Measurements from ENCODE around the gene ZNF526. TPM values are rescaled to one million over a fixed set of nuclear protein-coding genes. Genes with fewer than 3 reads are reported as not detected.
"Not testable (repeated sequence)": the region's sequence is repeated elsewhere in the genome, so short reads cannot be mapped to it uniquely, and the experiment has no call there.

Gene ZNF526
- total RNA-seq, 1 donor from 2014 or later, result 6.1 TPM

- peaks cover 0 to 14% of the 10 kb centered on the region in 2 donors for H3K36me3 ChIP-seq
- no peaks in the 10 kb centered on the region for H3K9me3 ChIP-seq
- H3K27ac ChIP-seq, result peak overlapping the region; percentile 100
- no peak for DNase-seq (ENCODE audit: extremely low spot score in 2 of 2)
- peaks cover 52% of the 10 kb centered on the region for H3K4me1 ChIP-seq
- TF ChIP-seq, protein P1, sequence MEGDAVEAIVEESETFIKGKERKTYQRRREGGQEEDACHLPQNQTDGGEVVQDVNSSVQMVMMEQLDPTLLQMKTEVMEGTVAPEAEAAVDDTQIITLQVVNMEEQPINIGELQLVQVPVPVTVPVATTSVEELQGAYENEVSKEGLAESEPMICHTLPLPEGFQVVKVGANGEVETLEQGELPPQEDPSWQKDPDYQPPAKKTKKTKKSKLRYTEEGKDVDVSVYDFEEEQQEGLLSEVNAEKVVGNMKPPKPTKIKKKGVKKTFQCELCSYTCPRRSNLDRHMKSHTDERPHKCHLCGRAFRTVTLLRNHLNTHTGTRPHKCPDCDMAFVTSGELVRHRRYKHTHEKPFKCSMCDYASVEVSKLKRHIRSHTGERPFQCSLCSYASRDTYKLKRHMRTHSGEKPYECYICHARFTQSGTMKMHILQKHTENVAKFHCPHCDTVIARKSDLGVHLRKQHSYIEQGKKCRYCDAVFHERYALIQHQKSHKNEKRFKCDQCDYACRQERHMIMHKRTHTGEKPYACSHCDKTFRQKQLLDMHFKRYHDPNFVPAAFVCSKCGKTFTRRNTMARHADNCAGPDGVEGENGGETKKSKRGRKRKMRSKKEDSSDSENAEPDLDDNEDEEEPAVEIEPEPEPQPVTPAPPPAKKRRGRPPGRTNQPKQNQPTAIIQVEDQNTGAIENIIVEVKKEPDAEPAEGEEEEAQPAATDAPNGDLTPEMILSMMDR (IDR thresholded peaks at IDR 0.05), result no peak
- TF ChIP-seq POLR2AphosphoS5 (IDR thresholded peaks at IDR 0.05; ENCODE audit: insufficient read depth in 1 of 2, low read depth in 1 of 2) (peak; percentile 14 to 57), POLR2A (IDR thresholded peaks at IDR 0.05) (peak in 1 of 2 donors; percentile 18)
- H3K27me3 ChIP-seq, result no peaks in the 10 kb centered on the region
- peak overlapping the region; percentile 97 for H3K4me3 ChIP-seq
- intact Hi-C loops (cut with DNase I), result loop anchor here (2.0 kb wide), 1 partner anchor 27 kb away; no protein-coding TSS in a partner anchor
Observed at GRCh38 chr19:42253245-42254088, 33.4 kb downstream of the ZNF526 start.

- intact Hi-C loops (cut with DNase I), result loop anchor here (2.0 kb wide), 1 partner anchor 27 kb away; no protein-coding TSS in a partner anchor
- no peak for DNase-seq (ENCODE audit: extremely low spot score in 2 of 2)
- H3K9me3 ChIP-seq, result no peaks in the 10 kb centered on the region
- TF ChIP-seq POLR2AphosphoS5 (IDR thresholded peaks at IDR 0.05; ENCODE audit: insufficient read depth in 1 of 2, low read depth in 1 of 2) (peak; percentile 67 to 76), POLR2A (IDR thresholded peaks at IDR 0.05) (no peak)
- TF ChIP-seq, protein P1 (IDR thresholded peaks at IDR 0.05), result no peak
- no peaks in the 10 kb centered on the region for H3K27me3 ChIP-seq
- H3K36me3 ChIP-seq, result peaks cover 0 to 6% of the 10 kb centered on the region in 2 donors
- H3K4me1 ChIP-seq, result peaks cover 52% of the 10 kb centered on the region
- H3K27ac ChIP-seq, result peak overlapping the region; percentile 100
- peak overlapping the region; percentile 97 for H3K4me3 ChIP-seq
Observed at GRCh38 chr19:42254089-42254849, 34.2 kb downstream of the ZNF526 start.

DNA sequence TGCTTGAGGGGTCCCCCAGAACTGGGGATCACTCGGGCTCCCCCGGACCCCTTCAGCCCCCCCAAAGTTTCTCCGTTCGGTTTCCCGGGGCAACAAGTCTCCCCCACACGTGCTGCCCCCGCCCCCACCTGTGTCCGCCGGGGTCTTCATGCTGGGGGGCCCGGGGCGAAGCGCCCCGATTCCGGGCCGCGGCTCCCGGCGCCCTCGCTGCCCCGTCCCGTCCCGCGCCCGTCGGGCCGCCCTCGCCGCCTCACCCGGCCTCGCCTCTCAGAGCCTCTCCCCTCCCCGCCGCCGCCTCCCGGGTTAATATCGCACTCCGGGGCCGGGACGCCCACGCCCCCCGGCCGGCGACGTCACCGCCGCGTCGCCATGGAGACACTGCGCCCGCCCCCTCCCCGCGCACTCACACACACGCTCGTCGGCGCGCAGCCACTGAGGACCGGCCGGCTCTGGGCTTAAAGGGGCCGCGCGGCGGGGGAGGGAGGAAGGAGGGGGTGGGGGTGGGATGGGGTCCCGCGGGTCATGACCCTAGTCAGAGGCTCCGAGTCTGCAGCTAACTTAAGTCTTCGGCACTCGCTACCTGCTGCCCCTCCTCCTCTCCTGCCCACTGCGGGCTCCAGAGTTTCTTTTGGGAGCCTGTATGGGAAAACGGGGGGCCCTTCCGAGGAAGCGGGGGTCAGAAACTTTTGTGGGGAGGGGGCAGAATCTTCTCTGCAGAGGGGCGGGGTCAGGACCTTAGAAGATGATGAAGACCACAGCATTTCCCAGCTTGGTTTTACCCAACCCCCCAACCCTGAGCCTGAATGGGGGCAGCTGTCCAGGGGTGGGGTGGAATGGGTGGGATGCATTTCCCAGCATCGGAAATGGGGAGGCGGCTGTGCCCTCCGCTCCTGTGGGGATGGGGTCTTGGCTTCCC is 35.0 kb downstream of the ZNF526 start, which contains the start of gene ERF:
TSS of gene ERF (minus strand) at position 279 of the 916 bp plus-strand sequence. CDS start at position 150, 129 bp downstream.
- Histone ChIP-seq H3K27me3 (no peaks in the 10 kb centered on the region), H3K27ac (peak within 1 kb of the TSS; percentile 100), H3K36me3 (no peaks in the 10 kb centered on the region), H3K4me1 (peaks cover 49% of the 10 kb centered on the region), H3K4me3 (peak within 1 kb of the TSS; percentile 97), H3K9me3 (no peaks in the 10 kb centered on the region)
- TF ChIP-seq POLR2AphosphoS5 (IDR thresholded peaks at IDR 0.05; ENCODE audit: insufficient read depth in 1 of 2, low read depth in 1 of 2) (peak; percentile 13 to 73), POLR2A (IDR thresholded peaks at IDR 0.05) (peak; percentile 95 to 99)
- TF ChIP-seq, protein P1 (IDR thresholded peaks at IDR 0.05), result no peak
- intact Hi-C loops (cut with DNase I), result loop anchor here (2.0 kb wide), 1 partner anchor 26 kb away; no protein-coding TSS in a partner anchor
- DNase-seq (ENCODE audit: extremely low spot score in 2 of 2), result no peak

- Histone ChIP-seq H3K4me1 (peaks cover 39% of the 10 kb centered on the region), H3K27ac (peak overlapping the region; percentile 100), H3K9me3 (no peaks in the 10 kb centered on the region), H3K4me3 (peak overlapping the region; percentile 97), H3K27me3 (no peaks in the 10 kb centered on the region), H3K36me3 (no peaks in the 10 kb centered on the region)
- intact Hi-C loops (cut with DNase I), result loop anchor here (2.0 kb wide), 1 partner anchor 25 kb away; no protein-coding TSS in a partner anchor
- no peak for DNase-seq (ENCODE audit: extremely low spot score in 2 of 2)
- TF ChIP-seq, protein P1 (IDR thresholded peaks at IDR 0.05), result no peak
- TF ChIP-seq POLR2AphosphoS5 (IDR thresholded peaks at IDR 0.05; ENCODE audit: insufficient read depth in 1 of 2, low read depth in 1 of 2) (peak in 1 of 2 donors; percentile 70), POLR2A (IDR thresholded peaks at IDR 0.05) (no peak)
Observed at GRCh38 chr19:42255766-42256745, 35.9 kb downstream of the ZNF526 start.

GRCh38 chr19:42257842-42258241 is 37.7 kb downstream of the ZNF526 start:
- H3K36me3 ChIP-seq; intact Hi-C loops (cut with DNase I); H3K27me3 ChIP-seq; H3K4me3 ChIP-seq; H3K27ac ChIP-seq; H3K9me3 ChIP-seq; DNase-seq (ENCODE audit: extremely low spot score in 2 of 2): not testable (repeated sequence)
- H3K4me1 ChIP-seq, result peaks cover 22% of the 10 kb centered on the region

All from vagina (tissue), 2 donors.